Upper lobe of left lung (tissue), 6 donors: ENCODE measurements around the gene DISC1. TPM values are rescaled to one million over a fixed set of nuclear protein-coding genes. Genes with fewer than 3 reads are reported as not detected.

Experiments
- ATAC-seq, 2 donors: fragments of 200-7000 bp; cut with Tn5 transposase; one replicate each; pipeline ENCODE4 v1.9.1; 2022; ENCODE audit warnings: mild to moderate bottlenecking in 2 of 2, moderate library complexity in 2 of 2; ENCODE audit not compliant: low FRiP score in 2 of 2
- DNase-seq, 2 donors: peaks; one replicate each; pipeline ENCODE4 v3.0.0-alpha.2; 2019 to 2020
- H3K27ac ChIP-seq, 4 donors: fragments of 200-600 bp; sonication (generic); one replicate each; pipeline ENCODE4 v1.5.1; 2016 to 2019
- H3K27me3 ChIP-seq, 4 donors: fragments of 200-600 bp; sonication (generic); one replicate each; pipeline ENCODE4 v1.5.1; 2017 to 2019
- H3K36me3 ChIP-seq, 4 donors: fragments of 200-600 bp; sonication (generic); one replicate each; pipeline ENCODE4 v1.5.1; 2016 to 2019
- H3K4me1 ChIP-seq, 4 donors: fragments of 200-600 bp; sonication (generic); one replicate each; pipeline ENCODE4 v1.5.1; 2018 to 2019
- H3K4me3 ChIP-seq, 4 donors: fragments of 200-600 bp; sonication (generic); one replicate each; pipeline ENCODE4 v1.5.1; 2017 to 2019; ENCODE audit warnings: mild to moderate bottlenecking in 2 of 4, moderate library complexity in 1 of 4
- H3K9me3 ChIP-seq, 4 donors: fragments of 200-600 bp; sonication (generic); one replicate each; pipeline ENCODE4 v1.5.1; 2018 to 2019
- CTCF ChIP-seq, 6 experiments: fragments of 450-650 bp in 4 of 6; fragments of 200-600 bp in 2 of 6; sonication (generic) in 2 of 6; IDR thresholded peaks; one replicate each; pipeline ENCODE4 v1.5.1; 2016 to 2019; ENCODE audit warnings: antibody characterized with exemption in 6 of 6
- EP300 ChIP-seq, 4 donors: sonication (generic); formaldehyde crosslinking; IDR thresholded peaks; one replicate each; pipeline ENCODE4 v1.5.1; 2017; ENCODE audit warnings: antibody characterized with exemption in 4 of 4, control low read depth in 2 of 4
- POLR2A ChIP-seq, 4 donors: fragments of 450-650 bp; IDR thresholded peaks; one replicate each; pipeline ENCODE4 v1.5.1; 2016 to 2017; ENCODE audit warnings: antibody characterized with exemption in 4 of 4, mild to moderate bottlenecking in 2 of 4
- POLR2AphosphoS5 ChIP-seq, 2 donors: sonication (generic); formaldehyde crosslinking; IDR thresholded peaks; one replicate each; pipeline ENCODE4 v1.5.1; 2017; ENCODE audit warnings: antibody characterized with exemption in 2 of 2
- WGBS, 2 donors: methylation state at CpG; one replicate each; pipeline ENCODE4 v1.1.5; 2017 to 2018; 5-methylcytosine and 5-hydroxymethylcytosine counted together
- total RNA-seq, 6 donors: library from RNA; depleted of rRNA in 4 of 6; stranded (reverse); fragments of >200 nt in 4 of 6; gene quantifications; one replicate each; pipeline versions ENCODE4 v1.1.0 to v1.2.1, GENCODE V29; 2016 to 2021
- donor health status: DM: no; HTN: no; CAD: no; lungs with moderate emphysema.
- donor health status: DM: no; HTN: yes; CAD: no; lungs with severe emphysema.

The DISC1 gene
- total RNA-seq, 6 donors from 2014 or later: 6.1 to 16.8 (median 10.5) TPM

- Histone ChIP-seq H3K36me3 (no peaks in the 10 kb centered on the region), H3K9me3 (no peaks in the 10 kb centered on the region), H3K4me3 (no peak overlapping the region), H3K4me1 (peaks cover 0 to 17% (median 6%) of the 10 kb centered on the region in 4 donors), H3K27me3 (no peaks in the 10 kb centered on the region), H3K27ac (no peak overlapping the region)
- DNase-seq (no peak), ATAC-seq (peak in 1 of 2 donors; percentile 80)
- TF ChIP-seq EP300 (IDR thresholded peaks at IDR 0.05) (no peak), POLR2A (IDR thresholded peaks at IDR 0.05) (no peak), CTCF (IDR thresholded peaks at IDR 0.05) (no peak), POLR2AphosphoS5 (IDR thresholded peaks at IDR 0.05) (no peak)
- 57 to 69% methylated on average over 7 to 8 of the region's 8 CpGs for WGBS, 2 donors
Observed at GRCh38 chr1:231605149-231606100, 21.2 kb upstream of the DISC1 start.

DNA sequence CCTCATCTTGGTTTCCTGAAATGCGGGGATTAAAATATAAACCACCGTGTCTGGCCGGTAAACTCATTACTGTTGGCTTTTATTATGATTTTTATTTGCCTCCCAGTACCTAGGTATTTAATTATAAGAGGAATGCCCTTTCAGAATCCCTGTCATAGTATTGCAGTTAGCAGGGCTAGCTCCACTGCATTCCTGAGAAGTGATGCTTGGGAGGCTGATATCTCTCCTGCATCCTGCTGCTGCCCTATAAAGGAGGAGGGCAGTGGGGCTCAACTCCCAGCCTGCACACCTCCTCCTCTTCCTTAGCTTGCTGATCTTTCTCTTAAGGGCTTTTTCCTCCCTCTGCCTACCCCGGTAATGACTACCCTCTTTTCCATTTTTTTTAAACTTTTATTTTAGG lies 19.9 kb upstream of the DISC1 start:
- 75 to 89% methylated on average over 4 of the region's 4 CpGs for WGBS, 2 donors
- H3K36me3 ChIP-seq: no peaks in the 10 kb centered on the region
- no peak overlapping the region for H3K4me3 ChIP-seq
- ATAC-seq (no peak), DNase-seq (no peak)
- TF ChIP-seq CTCF (IDR thresholded peaks at IDR 0.05) (no peak), EP300 (IDR thresholded peaks at IDR 0.05) (no peak), POLR2A (IDR thresholded peaks at IDR 0.05) (no peak), POLR2AphosphoS5 (IDR thresholded peaks at IDR 0.05) (no peak)
- no peaks in the 10 kb centered on the region for H3K9me3 ChIP-seq
- H3K4me1 ChIP-seq: peaks cover 2 to 10% (median 6%) of the 10 kb centered on the region in 4 donors
- H3K27ac ChIP-seq: no peak overlapping the region
- H3K27me3 ChIP-seq: no peaks in the 10 kb centered on the region

DNA sequence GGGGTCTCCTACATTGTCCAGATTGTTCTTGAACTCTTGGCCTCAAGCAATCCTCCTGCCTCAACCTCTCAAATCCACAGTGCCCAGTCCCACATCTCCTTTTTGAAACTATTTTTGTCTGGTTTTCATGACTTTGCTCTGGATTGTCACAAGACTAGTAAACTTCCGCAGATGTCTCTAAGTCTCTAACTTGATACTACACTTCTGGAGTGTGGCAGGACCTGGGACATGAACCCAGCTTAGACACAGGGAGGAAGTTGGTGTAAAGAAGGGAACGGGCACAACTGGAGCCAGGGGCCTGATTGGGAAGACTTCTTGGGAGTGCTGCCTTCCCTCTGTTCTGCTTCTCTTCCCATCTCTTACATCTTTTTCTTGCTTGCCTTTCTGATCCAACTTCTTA lies 16.2 kb upstream of the DISC1 start:
- DNase-seq (no peak), ATAC-seq (peak in 1 of 2 donors; percentile 38)
- no peaks in the 10 kb centered on the region for H3K36me3 ChIP-seq
- WGBS, 2 donors: 65 to 81% methylated on average over 2 of the region's 2 CpGs
- no peaks in the 10 kb centered on the region for H3K27me3 ChIP-seq
- no peak overlapping the region for H3K4me3 ChIP-seq
- no peak overlapping the region for H3K27ac ChIP-seq
- H3K4me1 ChIP-seq: peaks cover 0 to 22% (median 16%) of the 10 kb centered on the region in 4 donors
- TF ChIP-seq EP300 (IDR thresholded peaks at IDR 0.05): no peak
- no peak for TF ChIP-seq CTCF (IDR thresholded peaks at IDR 0.05)
- TF ChIP-seq POLR2AphosphoS5 (IDR thresholded peaks at IDR 0.05): no peak
- no peak for TF ChIP-seq POLR2A (IDR thresholded peaks at IDR 0.05)
- no peaks in the 10 kb centered on the region for H3K9me3 ChIP-seq

- Histone ChIP-seq H3K9me3 (no peaks in the 10 kb centered on the region), H3K4me3 (no peak overlapping the region), H3K4me1 (peaks cover 0 to 22% (median 16%) of the 10 kb centered on the region in 4 donors), H3K36me3 (no peaks in the 10 kb centered on the region), H3K27me3 (no peaks in the 10 kb centered on the region), H3K27ac (no peak overlapping the region)
- DNase-seq: no peak
- 81 to 94% methylated on average over 5 of the region's 5 CpGs for WGBS, 2 donors
- TF ChIP-seq POLR2AphosphoS5 (IDR thresholded peaks at IDR 0.05) (no peak), POLR2A (IDR thresholded peaks at IDR 0.05) (no peak), EP300 (IDR thresholded peaks at IDR 0.05) (no peak), CTCF (IDR thresholded peaks at IDR 0.05) (no peak)
- ATAC-seq: no peak
Observed at GRCh38 chr1:231611111-231611510, 15.5 kb upstream of the DISC1 start.
